Hematopoietic multipotent progenitor cell treated with erythropoietin and hydrocortisone succinate and interleukin-3 and kit ligand, for 8 days (in vitro differentiated cells): ENCODE measurements around the gene CD48.

Experiments used
- DNase-seq: peaks from one replicate; pipeline ENCODE4 v3.0.0-alpha.2; 2015

The CD48 gene

GRCh38 chr1:160631983-160632625 is 79.5 kb downstream of the CD48 start:
- DNase-seq: no peak

- DNase-seq: no peak
Observed at GRCh38 chr1:160630523-160631451, 80.8 kb downstream of the CD48 start.

GRCh38 chr1:160629286-160630210 is 82.1 kb downstream of the CD48 start:
- DNase-seq: no peak

DNA sequence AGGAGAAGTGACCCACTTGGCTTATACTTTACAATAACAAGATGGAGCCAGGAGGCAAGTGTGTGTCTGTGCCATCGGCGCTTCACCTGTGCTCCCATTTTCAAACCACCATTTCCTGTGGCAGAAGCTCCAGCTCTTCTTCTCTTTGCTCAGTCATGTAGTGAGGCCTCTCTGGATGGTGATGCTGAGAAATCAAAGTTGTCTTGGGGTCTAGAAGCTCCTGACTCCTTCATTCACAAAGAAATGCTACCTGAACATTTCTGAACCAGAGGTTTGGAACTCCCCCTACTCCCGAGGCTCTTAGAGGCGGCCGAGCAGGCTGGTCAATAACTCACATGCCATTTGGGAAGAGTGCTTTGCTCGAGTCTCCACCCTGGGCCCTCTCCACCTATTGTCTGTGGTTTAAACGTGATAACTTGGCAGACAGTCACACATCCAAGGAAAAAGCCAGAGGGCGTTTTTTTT is 82.8 kb downstream of the CD48 start:
- DNase-seq: no peak
